ENCODE results near the gene PLEKHM3.

PLEKHM3 gene

GRCh38 chr2:207935121-207935990, 90.0 kb downstream of the PLEKHM3 start:
- TF ChIP-seq ELF4 (IDR thresholded peaks at IDR 0.05) (no peak), PKNOX1 (IDR thresholded peaks at IDR 0.05) (no peak), ZNF384 (IDR thresholded peaks at IDR 0.05) (no peak), HDGF (IDR thresholded peaks at IDR 0.05; ENCODE audit: borderline replicate concordance) (no peak), CTBP1 (IDR thresholded peaks at IDR 0.05; ENCODE audit: borderline replicate concordance) (no peak), NFRKB (IDR thresholded peaks at IDR 0.05) (no peak), L3MBTL2 (conservative IDR thresholded peaks at IDR 0.05) (no peak), ARNT (IDR thresholded peaks at IDR 0.05) (no peak), SUZ12 (IDR thresholded peaks at IDR 0.05) (no peak), FOXK2 (IDR thresholded peaks at IDR 0.05) (no peak), SP1 (IDR thresholded peaks at IDR 0.05) (no peak), LEF1 (IDR thresholded peaks at IDR 0.05; ENCODE audit: borderline replicate concordance) (no peak), BHLHE40 (IDR thresholded peaks at IDR 0.05; ENCODE audit: borderline replicate concordance) (no peak), TARDBP (IDR thresholded peaks at IDR 0.05) (no peak), FOXA1 (IDR thresholded peaks at IDR 0.05) (no peak), FOXM1 (IDR thresholded peaks at IDR 0.05; ENCODE audit: borderline replicate concordance) (no peak)
- POLR2A ChIA-PET, result no interaction called here
- CTCF ChIA-PET, result interaction anchor here (0.6 kb wide), 1 partner anchor 10 kb away, joined by 4 read pairs; no protein-coding TSS in a partner anchor
- DNase-seq (ENCODE audit: extremely low spot score), result no peak

- CTCF ChIA-PET, result interaction anchor here (0.7 kb wide), 1 partner anchor 136 kb away, joined by 4 read pairs; no protein-coding TSS in a partner anchor
- no peak for DNase-seq (ENCODE audit: extremely low spot score)
- TF ChIP-seq CTBP1 (IDR thresholded peaks at IDR 0.05; ENCODE audit: borderline replicate concordance) (no peak), FOXA1 (IDR thresholded peaks at IDR 0.05) (no peak), BHLHE40 (IDR thresholded peaks at IDR 0.05; ENCODE audit: borderline replicate concordance) (no peak), FOXK2 (IDR thresholded peaks at IDR 0.05) (no peak), LEF1 (IDR thresholded peaks at IDR 0.05; ENCODE audit: borderline replicate concordance) (no peak), TARDBP (IDR thresholded peaks at IDR 0.05) (no peak), ARNT (IDR thresholded peaks at IDR 0.05) (no peak), ZNF384 (IDR thresholded peaks at IDR 0.05) (no peak), ELF4 (IDR thresholded peaks at IDR 0.05) (no peak), SUZ12 (IDR thresholded peaks at IDR 0.05) (no peak), PKNOX1 (IDR thresholded peaks at IDR 0.05) (no peak)
- POLR2A ChIA-PET, result no interaction called here
Measured at GRCh38 chr2:207934720-207935119, 90.6 kb downstream of the PLEKHM3 start.

GRCh38 chr2:207933396-207934065, 91.8 kb downstream of the PLEKHM3 start:
- POLR2A ChIA-PET, result no interaction called here
- CTCF ChIA-PET, result no interaction called here

GRCh38 chr2:207932106-207932505, 93.2 kb downstream of the PLEKHM3 start:
- DNase-seq (ENCODE audit: extremely low spot score), result no peak
- ChIA-PET CTCF (interaction anchor here (1.2 kb wide), 1 partner anchor 35 kb away, joined by 3 read pairs; no protein-coding TSS in a partner anchor), POLR2A (no interaction called here)
- TF ChIP-seq HDGF (IDR thresholded peaks at IDR 0.05; ENCODE audit: borderline replicate concordance) (no peak), LEF1 (IDR thresholded peaks at IDR 0.05; ENCODE audit: borderline replicate concordance) (no peak), L3MBTL2 (conservative IDR thresholded peaks at IDR 0.05) (no peak), TARDBP (IDR thresholded peaks at IDR 0.05) (no peak), BHLHE40 (IDR thresholded peaks at IDR 0.05; ENCODE audit: borderline replicate concordance) (no peak), FOXK2 (IDR thresholded peaks at IDR 0.05) (no peak), ELF4 (IDR thresholded peaks at IDR 0.05) (no peak), CTBP1 (IDR thresholded peaks at IDR 0.05; ENCODE audit: borderline replicate concordance) (no peak), ARNT (IDR thresholded peaks at IDR 0.05) (no peak), FOXM1 (IDR thresholded peaks at IDR 0.05; ENCODE audit: borderline replicate concordance) (no peak), SUZ12 (IDR thresholded peaks at IDR 0.05) (no peak)

More at GRCh38 chr2:207933396-207934065, 91.8 kb downstream of the PLEKHM3 start:
- no peak for DNase-seq (ENCODE audit: extremely low spot score)
- no peak for TF ChIP-seq ARNT (IDR thresholded peaks at IDR 0.05)
- TF ChIP-seq LEF1 (IDR thresholded peaks at IDR 0.05; ENCODE audit: borderline replicate concordance), result no peak
- no peak for TF ChIP-seq L3MBTL2 (conservative IDR thresholded peaks at IDR 0.05)
- no peak for TF ChIP-seq SP1 (IDR thresholded peaks at IDR 0.05)
- TF ChIP-seq PKNOX1 (IDR thresholded peaks at IDR 0.05), result no peak

GRCh38 chr2:207930747-207931146, 94.6 kb downstream of the PLEKHM3 start:
- DNase-seq (ENCODE audit: extremely low spot score), result peak; percentile 62
- POLR2A ChIA-PET, result no interaction called here
- CTCF ChIA-PET, result no interaction called here
- no peak for TF ChIP-seq ZNF384 (IDR thresholded peaks at IDR 0.05)
- TF ChIP-seq L3MBTL2 (conservative IDR thresholded peaks at IDR 0.05), result peak; percentile 59
- TF ChIP-seq NFRKB (IDR thresholded peaks at IDR 0.05), result no peak
- TF ChIP-seq CTBP1 (IDR thresholded peaks at IDR 0.05; ENCODE audit: borderline replicate concordance), result peak; percentile 43; the same call in 1 of the 2 replicates
- no peak for TF ChIP-seq ELF4 (IDR thresholded peaks at IDR 0.05)
- no peak for TF ChIP-seq ARNT (IDR thresholded peaks at IDR 0.05)
- TF ChIP-seq FOXA1 (IDR thresholded peaks at IDR 0.05), result no peak
- no peak for TF ChIP-seq SP1 (IDR thresholded peaks at IDR 0.05)
- peak; percentile 67 for TF ChIP-seq PKNOX1 (IDR thresholded peaks at IDR 0.05)
- TF ChIP-seq SUZ12 (IDR thresholded peaks at IDR 0.05), result no peak
- no peak for TF ChIP-seq TARDBP (IDR thresholded peaks at IDR 0.05)
- TF ChIP-seq FOXM1 (IDR thresholded peaks at IDR 0.05; ENCODE audit: borderline replicate concordance), result no peak
- no peak for TF ChIP-seq HDGF (IDR thresholded peaks at IDR 0.05; ENCODE audit: borderline replicate concordance)
- TF ChIP-seq BHLHE40 (IDR thresholded peaks at IDR 0.05; ENCODE audit: borderline replicate concordance), result no peak
- no peak for TF ChIP-seq FOXK2 (IDR thresholded peaks at IDR 0.05)
- TF ChIP-seq LEF1 (IDR thresholded peaks at IDR 0.05; ENCODE audit: borderline replicate concordance), result no peak

All from HEK293T (cell line).